Stomach (tissue), 9 donors: ENCODE data around the gene RUNDC1. TPM values are rescaled to one million over a fixed set of nuclear protein-coding genes. Genes with fewer than 3 reads are reported as not detected.

Experiments
- DNase-seq, 2 donors: peaks; one replicate each; pipeline versions ENCODE4 v3.0.0 to v3.0.0-alpha.2; 2013 to 2019
- H3K27ac ChIP-seq, 5 donors: fragments of 200-600 bp in 4 of 5; sonication (generic) in 4 of 5; one replicate each; pipeline ENCODE4 v1.5.1; 2013 to 2019; ENCODE audit warnings: mild to moderate bottlenecking in 1 of 5, moderate library complexity in 1 of 5
- H3K27me3 ChIP-seq, 3 donors: fragments of 200-600 bp; sonication (generic); one replicate each; pipeline ENCODE4 v1.5.1; 2017 to 2019; ENCODE audit warnings: mixed run types in 1 of 3
- H3K36me3 ChIP-seq, 4 donors: fragments of 200-600 bp; sonication (generic); 1 replicate in 3 of 4; 2 replicates in 1 of 4; pipeline ENCODE4 v1.5.1; 2016 to 2019
- H3K4me1 ChIP-seq, 4 donors: fragments of 200-600 bp; sonication (generic); one replicate each; pipeline ENCODE4 v1.5.1; 2016 to 2019
- H3K4me3 ChIP-seq, 4 donors: fragments of 200-600 bp; sonication (generic) in 3 of 4; one replicate each; pipeline ENCODE4 v1.5.1; 2016 to 2019; ENCODE audit warnings: mild to moderate bottlenecking in 1 of 4
- H3K9me3 ChIP-seq, 4 donors: fragments of 200-600 bp; sonication (generic); one replicate each; pipeline ENCODE4 v1.5.1; 2016 to 2019
- CTCF ChIP-seq, 7 experiments: fragments of 450-650 bp in 4 of 7; fragments of 200-600 bp in 3 of 7; sonication (generic) in 3 of 7; IDR thresholded peaks; one replicate each; pipeline ENCODE4 v1.5.1; 2016 to 2019; ENCODE audit warnings: antibody characterized with exemption in 7 of 7, control low read depth in 2 of 7, mild to moderate bottlenecking in 1 of 7
- EP300 ChIP-seq: sonication (generic); formaldehyde crosslinking; IDR thresholded peaks from one replicate; pipeline ENCODE4 v1.6.1; 2017; ENCODE audit warnings: antibody characterized with exemption
- POLR2A ChIP-seq, 4 donors: fragments of 450-650 bp; IDR thresholded peaks; one replicate each; pipeline ENCODE4 v1.6.1; 2016; ENCODE audit warnings: antibody characterized with exemption in 4 of 4, control low read depth in 2 of 4, mild to moderate bottlenecking in 1 of 4, moderate library complexity in 1 of 4
- POLR2AphosphoS5 ChIP-seq, 3 donors: sonication (generic); formaldehyde crosslinking; IDR thresholded peaks; one replicate each; pipeline ENCODE4 v1.6.1; 2016; ENCODE audit warnings: antibody characterized with exemption in 3 of 3
- WGBS, 5 donors: extraction: QIAGEN DNeasy Blood & Tissue Kit in 3 of 5; methylation state at CpG; one replicate each; pipeline versions ENCODE4 v1.1.5 to v1.1.7; 2013 to 2018; 5-methylcytosine and 5-hydroxymethylcytosine counted together
- intact Hi-C: fragments of 100-400 bp; cut with DNase I; formaldehyde crosslinking; loops from one replicate; pipeline ENCODE4 v1.15.1; 2023; ENCODE audit warnings: low total_unique reads
- polyA plus RNA-seq, 3 donors: library from polyadenylated mRNA; stranded (reverse); fragments of 200-250 nt; gene quantifications; one replicate each; pipeline ENCODE4 v1.2.3, GENCODE V29; 2013
- total RNA-seq, 5 donors: library from RNA; depleted of rRNA; stranded (reverse); fragments of >200 nt; gene quantifications; one replicate each; pipeline versions ENCODE4 v1.1.0 to v1.2.3, GENCODE V29; 2014 to 2016
- donor health status: healthy with polysubstance abuse.
- donor health status: Bipolar disorder and iron deficiency.
- donor health status: healthy.

RUNDC1 gene
- total and polyA plus RNA-seq, 8 donors, result 5.8 to 51.6 (median 13.8) TPM

- Histone ChIP-seq H3K36me3 (no peaks in the 10 kb centered on the region), H3K4me1 (no peaks in the 10 kb centered on the region), H3K9me3 (no peaks in the 10 kb centered on the region), H3K27me3 (no peaks in the 10 kb centered on the region), H3K4me3 (no peak overlapping the region), H3K27ac (no peak overlapping the region)
- no peak for DNase-seq
- WGBS, 5 donors, result 69 to 91% (median 77%) methylated on average over 3 of the region's 3 CpGs
- TF ChIP-seq POLR2AphosphoS5 (IDR thresholded peaks at IDR 0.05) (no peak), EP300 (no peak), CTCF (IDR thresholded peaks at IDR 0.05) (no peak)
- intact Hi-C loops, result no loop called here
These were observed 51.3 kb downstream of the RUNDC1 start for GRCh38 chr17:43031666-43032065.

DNA sequence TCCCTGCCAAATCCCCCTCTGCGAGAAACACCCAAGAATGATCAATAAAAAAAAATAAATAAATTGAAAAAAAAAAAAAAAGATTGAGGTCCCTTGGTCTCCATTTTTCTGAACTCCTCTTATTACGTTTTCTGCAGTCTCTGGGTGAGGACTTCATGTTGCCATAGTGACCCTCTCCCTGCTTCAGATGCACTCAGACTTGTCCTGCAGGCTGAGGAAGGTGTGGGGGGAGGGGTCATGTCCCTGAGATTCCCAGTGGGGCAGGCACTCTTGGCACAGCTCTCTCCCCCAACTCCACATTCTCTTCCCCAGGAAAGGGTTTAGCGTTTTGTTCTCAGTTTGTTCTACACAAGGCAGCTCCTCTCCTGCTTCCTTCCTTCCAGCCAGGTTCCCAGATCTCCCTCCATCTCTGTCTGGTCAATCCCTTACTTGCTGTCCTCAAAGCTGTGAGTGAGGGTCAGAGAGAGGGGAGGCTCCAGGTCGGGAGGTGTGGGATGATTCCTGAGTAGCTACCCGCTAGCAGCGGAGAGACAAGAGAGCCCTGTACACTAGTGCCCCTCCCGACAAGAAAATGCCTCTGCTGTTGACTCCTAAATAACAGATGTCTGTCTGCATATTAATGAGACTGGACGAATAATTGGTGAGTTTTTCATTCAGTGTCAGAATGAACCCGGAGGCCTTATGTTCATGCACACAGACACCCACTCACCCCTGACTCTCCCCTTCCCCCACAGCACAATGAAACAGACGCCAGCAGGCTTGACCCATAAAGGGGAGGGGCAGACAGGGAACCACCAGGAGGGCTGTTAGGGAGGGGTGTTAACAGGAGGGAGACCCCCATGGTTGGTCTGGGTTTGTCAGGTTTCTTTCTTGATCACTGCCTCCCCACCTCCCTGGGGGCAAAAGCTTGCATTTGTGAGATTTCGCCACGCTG lies 53.9 kb downstream of the RUNDC1 start:
- H3K4me3 ChIP-seq, result no peak overlapping the region
- intact Hi-C loops, result no loop called here
- no peak overlapping the region for H3K27ac ChIP-seq
- no peaks in the 10 kb centered on the region for H3K36me3 ChIP-seq
- TF ChIP-seq POLR2AphosphoS5 (IDR thresholded peaks at IDR 0.05), result no peak
- H3K27me3 ChIP-seq, result no peaks in the 10 kb centered on the region
- no peak for DNase-seq
- H3K4me1 ChIP-seq, result no peaks in the 10 kb centered on the region
- H3K9me3 ChIP-seq, result no peaks in the 10 kb centered on the region
- WGBS, 5 donors, result 49 to 57% (median 54%) methylated on average over 12 of the region's 12 CpGs

- WGBS, 5 donors, result 80 to 90% (median 85%) methylated on average over 3 of the region's 3 CpGs
- Histone ChIP-seq H3K27ac (no peak overlapping the region), H3K4me3 (no peak overlapping the region), H3K4me1 (no peaks in the 10 kb centered on the region), H3K9me3 (no peaks in the 10 kb centered on the region), H3K27me3 (no peaks in the 10 kb centered on the region), H3K36me3 (no peaks in the 10 kb centered on the region)
- intact Hi-C loops, result no loop called here
- TF ChIP-seq POLR2A (IDR thresholded peaks at IDR 0.05) (no peak), EP300 (no peak), POLR2AphosphoS5 (IDR thresholded peaks at IDR 0.05) (no peak), CTCF (IDR thresholded peaks at IDR 0.05) (no peak)
- DNase-seq, result no peak
These were observed 54.5 kb downstream of the RUNDC1 start for GRCh38 chr17:43034894-43035293.

DNA sequence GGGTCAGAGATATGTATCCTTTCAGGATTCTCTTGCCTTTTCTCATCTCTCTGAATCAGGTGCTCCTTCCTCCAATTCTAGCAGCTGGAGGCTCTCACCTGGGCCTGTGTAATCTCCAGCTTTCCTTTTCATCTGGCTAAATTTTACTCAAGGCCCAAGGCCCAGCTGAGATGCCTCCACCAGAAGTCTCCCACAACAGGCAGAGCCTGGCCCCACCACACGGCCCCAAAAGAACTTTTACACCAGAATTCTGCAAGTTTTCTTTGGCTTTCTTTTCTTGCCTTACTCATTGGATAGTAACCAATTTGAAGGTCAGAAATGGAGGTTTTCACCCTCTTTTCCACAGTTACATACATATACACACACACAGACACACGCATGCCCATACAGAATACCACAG lies 59.3 kb downstream of the RUNDC1 start:
- no peaks in the 10 kb centered on the region for H3K36me3 ChIP-seq

More for the DNA sequence above, 59.3 kb downstream of the RUNDC1 start:
- Histone ChIP-seq H3K9me3 (no peaks in the 10 kb centered on the region), H3K27ac (no peak overlapping the region), H3K4me1 (no peaks in the 10 kb centered on the region), H3K4me3 (no peak overlapping the region), H3K27me3 (no peaks in the 10 kb centered on the region)
- intact Hi-C loops, result no loop called here
- TF ChIP-seq CTCF (IDR thresholded peaks at IDR 0.05), result no peak
- DNase-seq, result no peak
- WGBS, 5 donors, result 91 to 98% (median 96%) methylated on average over 2 of the region's 2 CpGs
